Cardiac muscle cell (in vitro differentiated cells and primary cell): ENCODE results near the gene FKBP9. TPM values are rescaled to one million over a fixed set of nuclear protein-coding genes. Genes with fewer than 3 reads are reported as not detected.
A peak's percentile ranks its signal among the peaks of the same experiment; 100 is the strongest.
"Not testable (repeated sequence)": the region's sequence is repeated elsewhere in the genome, so short reads cannot be mapped to it uniquely, and the experiment has no call there.

Experiments
- DNase-seq, 2 donors: peaks; one replicate each; pipeline versions ENCODE4 v3.0.0 to v3.0.0-alpha.2; 2010 to 2017; ENCODE audit warnings: low read depth in 1 of 2, low spot score in 1 of 2
- H3K27ac ChIP-seq: fragments of 200-600 bp; sonication (generic); 2 replicates; pipeline ENCODE4 v1.5.1; 2016
- H3K27me3 ChIP-seq: fragments of 200-600 bp; sonication (generic); 2 replicates; pipeline ENCODE4 v1.6.0; 2016; ENCODE audit warnings: control low read depth
- H3K36me3 ChIP-seq: fragments of 200-600 bp; sonication (generic); 2 replicates; pipeline ENCODE4 v1.5.1; 2016; ENCODE audit warnings: control low read depth
- H3K4me1 ChIP-seq: fragments of 200-600 bp; sonication (generic); 2 replicates; pipeline ENCODE4 v1.8.1; 2017; ENCODE audit warnings: low read depth, mild to moderate bottlenecking, mixed run types
- H3K4me3 ChIP-seq: fragments of 200-600 bp; sonication (generic); 2 replicates; pipeline ENCODE4 v1.5.1; 2016; ENCODE audit warnings: mild to moderate bottlenecking
- H3K9me3 ChIP-seq: fragments of 200-600 bp; sonication (generic); 2 replicates; pipeline ENCODE4 v1.5.1; 2017; ENCODE audit warnings: low read depth, mild to moderate bottlenecking, control low read depth
- polyA plus RNA-seq: library from polyadenylated mRNA; unstranded; fragments of >200 nt; fragmentation: Nextera tagmentation; extraction: Ambion mirVana; gene quantifications from 2 replicates; pipeline ENCODE4 v1.2.1, GENCODE V29; 2016
- total RNA-seq: library from RNA; depleted of rRNA; stranded (reverse); fragments of >200 nt; gene quantifications from 2 replicates; pipeline ENCODE4 v1.2.3, GENCODE V29; 2016
- TF ChIP-seq, protein P1 (sequence below): IDR thresholded peaks from 2 replicates; pipeline ENCODE4 v1.5.1; 2012; ENCODE audit warnings: low read depth, mild to moderate bottlenecking, low read length

The FKBP9 gene
- total and polyA plus RNA-seq, 2 experiments from 2014 or later: 58.0 to 123 TPM

DNA sequence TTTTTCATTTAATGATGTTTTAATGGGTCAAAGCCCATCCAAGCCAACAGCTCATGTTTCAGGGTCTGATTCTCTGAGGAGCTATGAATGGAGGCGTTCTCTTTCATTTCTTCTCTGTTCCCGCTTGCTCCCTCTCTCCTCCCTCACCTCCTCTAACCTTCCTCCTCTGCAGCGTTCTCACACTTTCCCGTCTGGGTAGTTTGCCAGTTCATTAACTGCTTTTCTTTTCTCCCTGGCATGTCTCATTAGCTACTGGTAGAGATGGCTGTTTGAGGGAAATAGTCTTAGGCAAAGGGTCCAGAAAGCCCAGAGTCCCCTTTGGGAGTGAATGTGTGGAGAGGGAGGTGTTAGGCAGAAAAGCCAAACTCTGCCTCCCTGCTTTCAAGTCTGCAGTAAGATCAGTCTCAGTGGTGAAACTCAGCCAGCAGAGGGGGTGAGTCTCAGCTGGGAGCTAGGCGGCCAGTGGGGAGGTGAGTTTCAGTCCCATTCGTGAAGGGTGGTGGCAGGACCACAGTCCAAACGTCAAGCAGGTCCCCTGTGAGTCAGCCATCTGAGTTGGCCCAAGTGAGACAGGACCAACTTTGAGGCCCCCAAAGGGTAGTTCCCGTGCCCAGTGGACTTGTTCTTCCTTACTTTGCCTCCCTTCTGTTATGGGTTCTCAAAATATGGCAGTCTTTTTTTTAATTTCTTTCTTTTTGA is 7.4 kb downstream of the FKBP9 start:
- H3K4me1 ChIP-seq, H3K4me3 ChIP-seq, H3K9me3 ChIP-seq, H3K27me3 ChIP-seq, H3K36me3 ChIP-seq, DNase-seq: not testable (repeated sequence)
- TF ChIP-seq, protein P1, sequence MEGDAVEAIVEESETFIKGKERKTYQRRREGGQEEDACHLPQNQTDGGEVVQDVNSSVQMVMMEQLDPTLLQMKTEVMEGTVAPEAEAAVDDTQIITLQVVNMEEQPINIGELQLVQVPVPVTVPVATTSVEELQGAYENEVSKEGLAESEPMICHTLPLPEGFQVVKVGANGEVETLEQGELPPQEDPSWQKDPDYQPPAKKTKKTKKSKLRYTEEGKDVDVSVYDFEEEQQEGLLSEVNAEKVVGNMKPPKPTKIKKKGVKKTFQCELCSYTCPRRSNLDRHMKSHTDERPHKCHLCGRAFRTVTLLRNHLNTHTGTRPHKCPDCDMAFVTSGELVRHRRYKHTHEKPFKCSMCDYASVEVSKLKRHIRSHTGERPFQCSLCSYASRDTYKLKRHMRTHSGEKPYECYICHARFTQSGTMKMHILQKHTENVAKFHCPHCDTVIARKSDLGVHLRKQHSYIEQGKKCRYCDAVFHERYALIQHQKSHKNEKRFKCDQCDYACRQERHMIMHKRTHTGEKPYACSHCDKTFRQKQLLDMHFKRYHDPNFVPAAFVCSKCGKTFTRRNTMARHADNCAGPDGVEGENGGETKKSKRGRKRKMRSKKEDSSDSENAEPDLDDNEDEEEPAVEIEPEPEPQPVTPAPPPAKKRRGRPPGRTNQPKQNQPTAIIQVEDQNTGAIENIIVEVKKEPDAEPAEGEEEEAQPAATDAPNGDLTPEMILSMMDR: peak; percentile 40
- H3K27ac ChIP-seq: peak overlapping the region; percentile 4

GRCh38 chr7:32966489-32967267 is 9.4 kb downstream of the FKBP9 start:
- H3K4me1 ChIP-seq, H3K4me3 ChIP-seq, DNase-seq, H3K9me3 ChIP-seq, H3K27me3 ChIP-seq, H3K27ac ChIP-seq, H3K36me3 ChIP-seq: not testable (repeated sequence)

DNA sequence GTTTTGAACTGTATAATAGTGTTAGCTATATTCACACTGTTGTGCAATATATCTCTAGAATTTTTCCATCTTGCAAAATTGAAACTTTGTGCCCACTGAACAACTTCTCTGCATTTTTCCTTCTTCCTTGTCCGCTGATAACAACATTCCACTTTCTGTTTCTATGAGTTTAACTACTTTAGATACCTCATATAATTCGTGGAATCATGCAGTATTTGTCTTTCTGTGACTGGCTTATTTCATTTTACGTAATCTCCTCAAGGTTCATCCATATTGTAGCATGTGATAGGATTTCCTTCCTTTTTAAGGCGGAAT is 10.0 kb downstream of the FKBP9 start:
- H3K27ac ChIP-seq, H3K4me1 ChIP-seq, H3K4me3 ChIP-seq, H3K36me3 ChIP-seq, H3K27me3 ChIP-seq, H3K9me3 ChIP-seq: not testable (repeated sequence)
- peak in 1 of 2 donors; percentile 42 for DNase-seq

DNA sequence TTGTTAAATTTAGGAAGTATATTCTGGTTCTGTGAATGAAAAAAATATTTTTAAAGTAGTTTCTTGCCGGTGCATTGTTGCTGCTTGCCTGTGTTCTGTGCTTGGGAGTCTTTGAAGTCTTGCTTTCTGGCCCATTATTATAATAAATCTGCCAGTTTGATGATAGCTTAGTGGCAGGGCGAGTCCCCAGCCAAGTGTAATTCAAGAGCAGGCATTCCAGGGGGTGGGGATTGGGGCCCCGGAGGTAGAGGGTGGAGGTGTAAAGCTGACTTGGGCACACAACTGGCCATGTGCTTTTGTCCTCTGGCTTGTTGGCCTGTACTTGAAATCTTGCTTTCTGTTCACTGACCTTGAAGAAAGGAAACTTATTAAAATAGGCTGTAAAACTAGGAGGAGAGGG is 14.7 kb downstream of the FKBP9 start:
- not testable (repeated sequence) for H3K4me3 ChIP-seq, H3K27ac ChIP-seq, H3K9me3 ChIP-seq, H3K27me3 ChIP-seq, DNase-seq, H3K4me1 ChIP-seq, H3K36me3 ChIP-seq

DNA sequence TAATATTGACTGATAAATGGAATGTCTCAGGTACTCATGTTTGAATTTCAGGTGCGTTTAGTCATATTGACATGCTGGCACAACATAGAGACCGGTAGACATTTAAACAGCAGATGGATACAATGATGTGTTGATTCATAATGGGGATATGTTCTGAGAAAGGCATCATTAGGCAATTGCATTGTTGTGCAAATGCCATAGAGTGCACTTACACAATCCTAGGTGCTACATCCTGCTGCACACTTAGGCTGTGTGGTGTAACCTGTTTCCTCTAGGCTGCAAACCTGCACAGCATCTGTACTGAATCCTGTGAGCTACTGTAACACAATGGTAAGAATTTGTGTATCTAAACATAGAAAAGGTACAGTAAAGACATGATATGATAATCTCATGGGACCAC is 19.9 kb downstream of the FKBP9 start:
- H3K4me1 ChIP-seq, H3K36me3 ChIP-seq, H3K27ac ChIP-seq, H3K4me3 ChIP-seq, H3K9me3 ChIP-seq, H3K27me3 ChIP-seq: not testable (repeated sequence)
- peak in 1 of 2 donors; percentile 23 for DNase-seq

DNA sequence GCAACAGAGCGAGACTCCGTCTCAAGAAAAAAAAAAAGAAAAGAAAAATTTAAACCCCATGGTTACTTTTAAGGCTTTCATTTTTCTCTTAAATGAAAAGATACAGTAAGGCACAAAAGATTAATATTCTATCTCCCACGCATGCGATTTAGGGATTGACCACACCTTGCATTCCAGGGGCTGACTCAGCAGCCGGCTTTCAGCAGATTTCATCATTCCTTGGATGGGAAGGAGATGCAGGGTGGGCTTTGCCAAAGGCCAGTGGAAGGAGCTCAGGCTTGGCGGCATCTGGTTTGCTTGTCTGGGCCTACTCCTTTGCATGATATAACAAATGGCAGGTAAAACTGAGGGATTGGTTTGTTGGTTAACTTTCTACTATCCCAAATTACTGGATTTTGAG is 22.0 kb downstream of the FKBP9 start:
- H3K9me3 ChIP-seq, H3K27me3 ChIP-seq, H3K4me3 ChIP-seq, H3K4me1 ChIP-seq, H3K36me3 ChIP-seq, H3K27ac ChIP-seq: not testable (repeated sequence)
- peak in 1 of 2 donors; percentile 80 for DNase-seq

- H3K27ac ChIP-seq, H3K4me3 ChIP-seq, H3K4me1 ChIP-seq, H3K27me3 ChIP-seq, DNase-seq, H3K36me3 ChIP-seq, H3K9me3 ChIP-seq: not testable (repeated sequence)
Observed at GRCh38 chr7:32979902-32980301, 22.7 kb downstream of the FKBP9 start.

DNA sequence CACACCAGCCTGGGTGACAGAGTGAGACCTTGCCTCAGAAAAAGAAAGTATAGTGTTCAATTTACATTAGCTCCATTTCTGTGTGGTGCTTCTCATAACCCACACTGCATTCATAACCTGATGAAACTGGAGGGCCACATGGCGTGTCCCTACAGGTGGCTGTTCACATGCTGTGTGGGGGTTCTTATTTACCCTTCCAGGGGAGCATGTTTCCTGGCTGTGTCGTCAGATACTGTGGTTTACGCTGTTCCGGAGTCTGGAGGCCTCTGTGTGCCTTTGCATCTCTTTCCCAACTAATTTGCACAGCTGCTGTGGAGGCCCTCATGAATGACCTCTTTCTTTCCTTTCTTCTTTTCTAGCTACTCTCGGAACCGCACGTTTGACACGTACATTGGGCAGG is 30.9 kb downstream of the FKBP9 start:
- not testable (repeated sequence) for H3K4me1 ChIP-seq, H3K4me3 ChIP-seq, H3K36me3 ChIP-seq, H3K9me3 ChIP-seq, H3K27me3 ChIP-seq, H3K27ac ChIP-seq, DNase-seq

GRCh38 chr7:32991068-32991585 is 33.9 kb downstream of the FKBP9 start:
- peak in 1 of 2 donors; percentile 13 for DNase-seq
- not testable (repeated sequence) for H3K36me3 ChIP-seq, H3K4me3 ChIP-seq, H3K4me1 ChIP-seq, H3K9me3 ChIP-seq, H3K27ac ChIP-seq, H3K27me3 ChIP-seq

- not testable (repeated sequence) for H3K27me3 ChIP-seq
Observed at GRCh38 chr7:32991975-32992700, 34.9 kb downstream of the FKBP9 start.

GRCh38 chr7:32992750-32993149 is 35.5 kb downstream of the FKBP9 start:
- not testable (repeated sequence) for H3K4me1 ChIP-seq, H3K27me3 ChIP-seq, H3K27ac ChIP-seq, DNase-seq, H3K9me3 ChIP-seq, H3K36me3 ChIP-seq, H3K4me3 ChIP-seq

More at GRCh38 chr7:32991975-32992700, 34.9 kb downstream of the FKBP9 start:
- H3K9me3 ChIP-seq, H3K27ac ChIP-seq, DNase-seq, H3K4me1 ChIP-seq, H3K36me3 ChIP-seq, H3K4me3 ChIP-seq: not testable (repeated sequence)

GRCh38 chr7:32997956-32998355 is 40.7 kb downstream of the FKBP9 start:
- H3K27me3 ChIP-seq, H3K4me1 ChIP-seq, H3K36me3 ChIP-seq, H3K9me3 ChIP-seq, H3K4me3 ChIP-seq: not testable (repeated sequence)
- H3K27ac ChIP-seq: peak overlapping the region; percentile 73
- DNase-seq: peak in 1 of 2 donors; percentile 13
